NCI-H128 (cell line): ENCODE results near the gene KDM4B.
A peak's percentile ranks its signal among the peaks of the same experiment; 100 is the strongest.
"Not testable (repeated sequence)": the region's sequence is repeated elsewhere in the genome, so short reads cannot be mapped to it uniquely, and the experiment has no call there.

Source experiments
- DNase-seq: peaks from one replicate; lab custom pipeline; 2025; ENCODE audit not compliant: unreplicated experiment; lab: John Stamatoyannopoulos, UW

KDM4B gene

DNA sequence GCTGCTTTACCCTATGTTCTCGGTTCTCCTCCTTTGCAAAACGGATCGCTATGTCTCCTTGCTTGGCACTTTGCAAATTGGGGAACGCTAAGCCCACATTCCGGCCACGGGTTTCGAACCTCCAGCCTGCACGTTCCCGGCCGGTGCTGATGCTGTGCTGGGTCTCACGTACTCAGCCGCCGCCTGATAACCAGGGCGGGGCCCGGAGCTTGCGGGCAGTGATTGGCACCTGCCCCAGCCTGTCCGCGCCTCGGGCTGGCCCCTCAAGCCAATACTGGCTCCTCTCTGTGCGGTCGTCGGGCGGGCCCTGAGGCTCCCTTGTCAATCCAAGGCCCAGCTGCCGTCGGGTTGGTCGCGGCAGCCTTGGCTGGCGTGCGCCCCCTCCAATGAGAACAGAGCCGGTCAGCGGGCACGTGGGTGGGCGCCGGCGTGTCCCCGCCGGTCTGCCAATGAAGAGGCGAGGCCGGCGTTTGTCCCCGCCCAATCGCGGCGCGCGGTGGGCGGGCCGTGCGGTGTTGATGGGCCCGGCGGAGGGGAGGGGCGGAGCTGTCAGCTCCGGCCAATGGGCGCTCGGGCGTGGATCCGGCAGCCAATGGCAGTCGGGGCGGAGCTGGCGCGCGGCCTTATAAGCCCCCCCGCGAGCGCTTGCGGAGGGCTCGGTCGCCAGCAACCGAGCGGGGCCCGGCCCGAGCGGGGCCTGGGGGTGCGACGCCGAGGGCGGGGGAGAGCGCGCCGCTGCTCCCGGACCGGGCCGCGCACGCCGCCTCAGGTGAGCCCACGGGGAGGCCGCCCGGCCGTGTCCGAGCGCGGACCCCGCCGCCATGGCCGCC lies at the start of gene KDM4B:
TSS of gene KDM4B (plus strand) at position 652 of the 830 bp plus-strand sequence. CDS start 63,778 bp downstream, outside the sequence.
- peak; percentile 98 for DNase-seq

DNA sequence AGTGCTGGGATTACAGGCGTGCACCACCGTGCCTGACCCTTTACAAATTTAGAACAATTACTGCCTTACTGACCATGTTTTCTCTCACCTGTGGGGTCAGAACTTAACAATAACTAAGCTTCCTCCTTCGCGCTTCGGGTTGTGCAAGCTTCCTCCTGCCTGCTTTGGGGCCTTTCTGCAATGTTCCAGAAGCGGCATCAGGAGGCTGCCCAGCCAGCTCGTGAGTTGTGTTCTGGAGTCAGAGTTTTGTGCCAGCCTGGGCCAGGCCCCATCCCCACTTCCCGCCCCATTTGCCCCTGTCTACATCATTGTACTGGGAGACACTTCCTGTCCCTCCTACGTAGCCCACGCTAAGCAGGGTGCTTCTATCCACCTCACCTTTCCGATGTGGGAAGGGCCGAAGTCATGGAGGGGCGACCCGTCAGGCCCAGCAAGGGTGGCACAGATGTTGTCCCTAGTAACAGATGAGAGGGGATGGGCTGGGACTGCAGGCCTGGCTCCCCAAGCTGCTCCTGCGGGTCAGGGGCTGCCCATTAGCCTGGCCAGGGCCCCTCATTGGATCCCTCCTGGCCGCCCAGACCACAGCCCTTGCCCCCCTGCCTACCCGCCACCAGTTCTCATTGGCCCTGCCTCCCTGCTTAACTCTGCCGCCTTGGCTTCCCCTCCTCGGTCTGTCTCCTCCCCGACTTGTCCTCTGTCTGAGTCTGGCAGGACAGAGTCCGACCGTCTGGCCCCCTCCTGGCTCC lies 46.2 kb upstream of the KDM4B start:
- no peak for DNase-seq

GRCh38 chr19:4923276-4923747 lies 45.6 kb upstream of the KDM4B start:
- DNase-seq = no peak

- no peak for DNase-seq
These were observed 39.7 kb upstream of the KDM4B start for GRCh38 chr19:4929186-4929585.

- no peak for DNase-seq
These were observed 38.2 kb upstream of the KDM4B start for GRCh38 chr19:4930664-4931063.

- DNase-seq = no peak
These were observed 36.2 kb upstream of the KDM4B start for GRCh38 chr19:4932711-4933110.

DNA sequence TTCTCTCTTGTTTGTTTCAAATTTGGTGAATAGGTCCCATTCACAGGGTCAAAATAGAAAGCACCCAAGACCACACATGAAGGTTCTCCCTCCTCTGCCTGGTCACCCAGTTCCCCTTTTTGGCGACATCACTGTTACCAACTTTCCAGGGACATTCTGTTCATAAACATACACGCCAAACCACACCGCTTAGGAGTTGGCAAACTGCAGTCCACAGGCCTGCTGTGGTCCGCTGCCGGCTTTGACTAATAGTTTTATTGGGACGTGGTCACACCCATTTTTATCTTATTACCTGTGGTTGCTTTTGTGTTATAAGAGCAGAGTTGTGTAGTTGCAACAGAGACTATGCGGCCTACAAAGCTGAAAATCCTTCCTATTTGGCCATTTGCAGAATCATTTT lies 35.4 kb upstream of the KDM4B start:
- DNase-seq = no peak

- DNase-seq = no peak
These were observed 33.5 kb upstream of the KDM4B start for GRCh38 chr19:4935444-4935843.

DNA sequence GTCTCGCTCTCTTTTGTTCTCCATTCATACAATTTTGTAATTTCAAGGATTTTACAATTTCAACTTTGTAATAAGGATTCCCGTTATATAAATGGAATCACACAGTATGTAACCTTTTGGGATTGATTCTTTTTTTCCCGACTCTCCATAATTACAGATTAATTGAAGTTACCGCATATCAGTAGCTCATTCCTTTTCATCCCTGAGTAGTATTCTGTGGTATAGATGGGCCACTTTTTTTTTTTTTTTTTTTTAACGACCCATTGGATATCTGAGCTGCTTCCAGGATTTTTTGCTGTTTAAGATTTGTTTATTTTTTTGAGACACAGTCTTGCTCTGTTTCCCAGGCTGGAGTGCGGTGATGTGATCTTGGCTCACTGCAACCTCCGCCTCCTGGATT lies 31.9 kb upstream of the KDM4B start:
- no peak for DNase-seq

DNA sequence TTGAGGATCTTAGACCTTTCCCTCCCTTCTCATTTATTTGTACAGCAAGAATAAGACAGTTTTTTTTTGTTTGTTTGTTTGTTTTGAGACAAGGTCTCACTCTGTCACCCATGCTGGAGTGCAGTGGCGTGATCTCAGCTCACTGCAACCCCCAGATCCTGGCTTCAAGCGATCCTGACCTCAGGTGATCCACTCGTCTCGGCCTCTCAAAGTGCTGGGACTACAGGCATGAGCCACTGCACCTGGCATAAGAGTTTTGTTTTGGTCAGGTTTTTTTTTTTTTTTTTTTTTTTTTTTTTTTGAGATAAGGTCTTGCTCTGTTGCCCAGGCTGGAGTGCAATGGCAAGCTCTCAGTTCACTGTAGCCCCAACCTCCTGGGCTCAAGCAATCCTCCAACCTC lies 30.5 kb upstream of the KDM4B start:
- DNase-seq = not testable (repeated sequence)

- DNase-seq = no peak
These were observed 29.4 kb upstream of the KDM4B start for GRCh38 chr19:4939466-4939865.

DNA sequence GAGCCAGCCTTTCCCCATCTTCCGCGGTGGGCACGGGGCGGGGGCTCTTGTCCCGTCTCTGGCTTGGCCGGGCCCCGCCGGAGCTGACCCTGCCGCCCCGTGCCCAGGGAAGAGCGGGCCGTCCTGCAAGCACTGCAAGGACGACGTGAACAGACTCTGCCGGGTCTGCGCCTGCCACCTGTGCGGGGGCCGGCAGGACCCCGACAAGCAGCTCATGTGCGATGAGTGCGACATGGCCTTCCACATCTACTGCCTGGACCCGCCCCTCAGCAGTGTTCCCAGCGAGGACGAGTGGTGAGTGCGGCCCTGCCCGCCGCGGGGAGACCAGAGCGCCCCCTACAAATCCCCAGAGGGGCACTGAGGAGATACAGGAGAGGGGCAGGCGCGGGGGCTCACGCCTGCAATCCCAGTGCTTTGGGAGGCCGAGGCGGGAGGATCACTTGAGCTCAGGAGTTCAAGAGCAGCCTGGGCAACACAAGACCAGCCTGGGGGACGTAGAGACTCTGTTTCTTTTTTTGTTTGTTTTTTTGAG lies 27.2 kb upstream of the KDM4B start:
- not testable (repeated sequence) for DNase-seq

GRCh38 chr19:4950650-4951049 lies 18.3 kb upstream of the KDM4B start:
- not testable (repeated sequence) for DNase-seq

DNA sequence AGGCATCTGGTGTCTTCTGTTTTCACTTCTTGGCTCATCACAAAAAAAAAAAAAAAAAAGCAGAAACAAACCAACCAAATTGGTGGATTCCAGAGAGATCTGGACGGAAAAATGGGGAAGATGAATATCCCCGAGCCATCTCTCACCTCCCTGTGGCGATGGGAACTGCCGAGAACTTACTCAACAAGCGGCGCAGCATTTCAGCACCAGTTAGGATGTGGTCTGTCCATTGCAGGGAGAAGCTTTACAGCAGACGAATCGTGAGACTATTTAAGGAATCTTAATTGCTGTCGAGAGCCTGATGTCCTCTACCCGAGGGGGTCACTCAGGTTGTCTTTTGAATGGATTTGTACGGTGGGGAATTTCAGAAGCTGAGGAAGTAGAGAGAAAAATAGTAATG lies 17.3 kb upstream of the KDM4B start:
- DNase-seq = no peak

- no peak for DNase-seq
These were observed 16.0 kb upstream of the KDM4B start for GRCh38 chr19:4952945-4953344.

GRCh38 chr19:4954320-4955149 lies 14.4 kb upstream of the KDM4B start:
- not testable (repeated sequence) for DNase-seq

- DNase-seq = no peak
These were observed 13.6 kb upstream of the KDM4B start for GRCh38 chr19:4955274-4955673.

DNA sequence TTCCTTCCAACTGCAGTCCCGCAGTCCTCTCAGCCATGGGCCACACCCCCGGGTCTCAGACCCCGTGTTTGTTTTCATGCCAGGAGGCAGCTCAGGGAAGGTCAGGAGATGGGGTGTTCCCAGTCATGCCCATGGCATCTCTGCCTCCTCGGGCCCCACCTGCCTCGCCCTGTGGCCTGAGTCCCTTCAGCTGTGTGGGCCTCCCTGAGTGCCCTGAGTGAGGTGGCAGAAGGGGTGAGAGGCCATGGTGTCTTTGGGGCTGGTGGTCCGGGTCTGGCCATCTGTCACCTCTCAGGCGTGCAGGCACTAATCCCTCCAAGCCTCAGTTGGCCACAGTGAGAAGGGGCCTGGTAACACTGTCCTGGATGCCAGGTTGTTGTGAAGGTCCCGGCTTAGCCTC lies 10.9 kb upstream of the KDM4B start:
- DNase-seq = no peak

GRCh38 chr19:4962085-4962619 lies 6.8 kb upstream of the KDM4B start:
- DNase-seq = no peak

GRCh38 chr19:4965061-4965460 lies 3.9 kb upstream of the KDM4B start:
- no peak for DNase-seq

DNA sequence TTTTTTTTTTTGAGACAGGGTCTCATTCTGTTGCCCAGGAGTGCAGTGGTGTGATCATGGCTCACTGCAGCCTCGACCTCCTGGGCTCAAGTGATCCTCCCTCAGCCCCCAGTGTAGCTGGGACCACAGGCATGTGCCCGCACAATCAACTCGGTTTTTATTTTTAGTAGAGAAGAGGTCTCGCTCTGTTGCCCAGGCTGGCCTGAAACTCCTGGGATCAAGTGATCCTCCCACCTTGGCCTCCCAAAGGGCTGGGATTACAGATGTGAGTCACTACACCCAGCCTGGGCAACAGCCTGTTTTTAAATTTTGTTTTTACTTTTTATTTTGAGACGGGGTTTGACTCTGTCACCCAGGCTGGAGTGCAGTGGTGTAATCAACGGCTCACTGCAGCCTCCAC lies 2.3 kb upstream of the KDM4B start:
- no peak for DNase-seq
